Transverse colon (tissue), 3 donors: ENCODE measurements around the gene JADE3.

Experiments
- POLR2A ChIP-seq: fragments of 450-650 bp; IDR thresholded peaks from one replicate; pipeline ENCODE4 v1.6.1; 2016; ENCODE audit warnings: antibody characterized with exemption, mild to moderate bottlenecking, moderate library complexity
- TF ChIP-seq, protein P1 (sequence below), 5 experiments: fragments of 200-600 bp in 3 of 5; fragments of 450-650 bp in 2 of 5; sonication (generic) in 3 of 5; IDR thresholded peaks; 1 replicate in 2 of 5; 2 replicates in 3 of 5; pipeline ENCODE4 v1.5.1; 2016 to 2017; ENCODE audit warnings: antibody characterized with exemption in 5 of 5, inconsistent platforms in 3 of 5, mild to moderate bottlenecking in 2 of 5, moderate library complexity in 1 of 5

DNA sequence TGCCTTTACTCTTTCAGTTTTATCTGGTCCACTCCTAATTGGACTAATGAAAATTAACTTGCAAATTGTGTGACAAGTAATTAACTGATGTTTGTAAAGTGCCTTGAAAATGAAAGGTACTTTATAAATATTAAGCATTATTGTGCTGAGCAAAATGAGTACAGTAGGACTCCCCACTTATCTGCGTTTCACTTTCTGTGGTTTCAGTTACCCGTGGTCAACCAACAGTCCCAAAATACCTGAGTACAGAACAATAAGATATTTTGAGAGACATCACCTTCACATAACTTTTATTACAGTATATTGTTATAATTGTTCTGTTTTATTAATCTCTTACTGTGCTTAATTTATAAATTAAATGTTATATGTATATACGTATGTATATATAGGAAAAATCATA, 27.4 kb upstream of the JADE3 start:
- TF ChIP-seq, protein P1, sequence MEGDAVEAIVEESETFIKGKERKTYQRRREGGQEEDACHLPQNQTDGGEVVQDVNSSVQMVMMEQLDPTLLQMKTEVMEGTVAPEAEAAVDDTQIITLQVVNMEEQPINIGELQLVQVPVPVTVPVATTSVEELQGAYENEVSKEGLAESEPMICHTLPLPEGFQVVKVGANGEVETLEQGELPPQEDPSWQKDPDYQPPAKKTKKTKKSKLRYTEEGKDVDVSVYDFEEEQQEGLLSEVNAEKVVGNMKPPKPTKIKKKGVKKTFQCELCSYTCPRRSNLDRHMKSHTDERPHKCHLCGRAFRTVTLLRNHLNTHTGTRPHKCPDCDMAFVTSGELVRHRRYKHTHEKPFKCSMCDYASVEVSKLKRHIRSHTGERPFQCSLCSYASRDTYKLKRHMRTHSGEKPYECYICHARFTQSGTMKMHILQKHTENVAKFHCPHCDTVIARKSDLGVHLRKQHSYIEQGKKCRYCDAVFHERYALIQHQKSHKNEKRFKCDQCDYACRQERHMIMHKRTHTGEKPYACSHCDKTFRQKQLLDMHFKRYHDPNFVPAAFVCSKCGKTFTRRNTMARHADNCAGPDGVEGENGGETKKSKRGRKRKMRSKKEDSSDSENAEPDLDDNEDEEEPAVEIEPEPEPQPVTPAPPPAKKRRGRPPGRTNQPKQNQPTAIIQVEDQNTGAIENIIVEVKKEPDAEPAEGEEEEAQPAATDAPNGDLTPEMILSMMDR (IDR thresholded peaks at IDR 0.05), result no peak
- no peak for TF ChIP-seq POLR2A
